AG04450 (cell line): ENCODE data around the gene GJB4. TPM values are rescaled to one million over a fixed set of nuclear protein-coding genes. Genes with fewer than 3 reads are reported as not detected.
"Not testable (repeated sequence)": the region's sequence is repeated elsewhere in the genome, so short reads cannot be mapped to it uniquely, and the experiment has no call there.

Experiments used
- CTCF ChIA-PET: fragments of 300-600, 350-600 bp; formaldehyde crosslinking; extraction: SDS; loops from one replicate; lab custom pipeline; 2022; ENCODE audit warnings: antibody characterized with exemption, inconsistent platforms; lab: Charles Lee
- POLR2A ChIA-PET: fragments of 350-600 bp; formaldehyde crosslinking; extraction: SDS; loops from one replicate; lab custom pipeline; 2021; ENCODE audit warnings: antibody characterized with exemption, inconsistent platforms; lab: Yijun Ruan, JAX
- DNase-seq: peaks from one replicate; pipeline ENCODE4 v3.0.0-alpha.2; 2011; ENCODE audit warnings: low read depth, low spot score
- H3K27ac ChIP-seq: one replicate; pipeline ENCODE4 v1.5.1; 2012; ENCODE audit warnings: low read depth, low read length, control low read depth
- H3K27me3 ChIP-seq: one replicate; pipeline ENCODE4 v1.6.0; 2012; ENCODE audit warnings: low read length; ENCODE audit not compliant: control insufficient read depth, insufficient read depth
- H3K4me3 ChIP-seq: 2 replicates; pipeline ENCODE4 v1.5.1; 2011; ENCODE audit warnings: mild to moderate bottlenecking, low read depth, low read length, control low read depth
- H3K9me3 ChIP-seq: 2 replicates; pipeline ENCODE4 v1.5.1; 2012; ENCODE audit warnings: low read length; ENCODE audit not compliant: control insufficient read depth, insufficient read depth
- CTCF ChIP-seq: IDR thresholded peaks from 2 replicates; pipeline ENCODE4 v1.5.1; 2011; ENCODE audit warnings: low read depth, low read length, control low read depth, inconsistent platforms
- polyA plus RNA-seq: library from polyadenylated mRNA; depleted of rRNA; stranded (reverse); fragments of >200 nt; gene quantifications from 2 replicates; pipeline ENCODE4 v1.2.3, GENCODE V29; 2011

The GJB4 gene
- polyA plus RNA-seq, 1 experiment = not detected

DNA sequence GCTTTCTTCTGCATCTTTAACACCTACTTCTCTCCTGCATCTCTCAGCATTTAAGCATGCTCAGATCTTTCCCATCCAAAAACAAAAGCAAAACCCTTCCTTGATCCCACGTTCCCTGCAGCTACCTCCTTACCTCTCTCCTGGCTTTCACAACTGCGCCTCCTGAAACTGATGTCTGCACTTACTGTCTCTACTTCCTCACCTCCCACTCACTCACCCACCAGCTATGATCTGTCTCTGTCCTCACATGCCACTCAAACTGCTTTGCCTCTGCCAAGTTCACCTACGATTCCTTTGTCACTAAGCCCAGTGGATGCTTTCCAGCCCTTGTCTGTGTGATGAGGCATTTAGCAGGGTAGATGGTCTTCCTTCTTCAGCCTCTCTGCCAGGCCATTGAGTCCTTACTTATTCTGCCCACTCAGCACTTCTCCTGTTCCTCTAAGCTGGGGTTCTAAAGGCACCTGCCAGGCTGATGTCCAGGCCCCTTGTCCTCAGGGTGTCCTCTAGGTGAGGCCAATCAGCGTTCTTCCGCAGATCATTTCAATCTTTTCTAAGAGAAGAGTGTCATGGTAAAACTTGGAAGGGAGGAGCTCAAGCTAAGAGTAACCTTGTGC, 11.5 kb downstream of the GJB4 start:
- ChIA-PET CTCF (no interaction called here), POLR2A (no interaction called here)
- Histone ChIP-seq H3K27me3 (no peaks in the 10 kb centered on the region), H3K27ac (no peak overlapping the region), H3K9me3 (no peaks in the 10 kb centered on the region), H3K4me3 (no peak overlapping the region)
- no peak for TF ChIP-seq CTCF
- no peak for DNase-seq

- POLR2A ChIA-PET = no interaction called here
- no peak overlapping the region for H3K27ac ChIP-seq
- no peak overlapping the region for H3K4me3 ChIP-seq
- DNase-seq = no peak
- H3K27me3 ChIP-seq = peaks cover 2% of the 10 kb centered on the region
- H3K9me3 ChIP-seq = no peaks in the 10 kb centered on the region
- CTCF ChIA-PET = interaction anchor here (1.4 kb wide), 1 partner anchor 29 kb away, joined by 4 read pairs; no protein-coding TSS in a partner anchor
- no peak for TF ChIP-seq CTCF
These were observed 12.2 kb downstream of the GJB4 start for GRCh38 chr1:34771573-34772371.

DNA sequence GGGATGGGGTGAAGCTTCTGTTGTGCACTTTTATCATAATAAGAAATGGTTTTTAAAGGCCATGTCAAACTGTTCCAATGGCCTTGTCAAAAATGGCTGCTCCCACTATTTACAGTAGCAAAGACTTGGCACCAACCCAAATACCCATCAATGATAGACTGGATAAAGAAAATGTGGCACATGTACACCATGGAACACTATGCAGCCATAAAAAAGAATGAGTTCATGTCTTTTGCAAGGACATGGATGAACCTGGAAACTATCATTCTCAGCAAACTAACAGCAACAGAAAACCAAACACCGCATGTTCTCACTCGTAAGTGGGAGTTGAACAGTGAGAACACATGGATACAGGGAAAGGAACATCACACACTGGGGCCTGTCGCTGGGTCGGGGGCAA, 13.6 kb downstream of the GJB4 start:
- H3K27ac ChIP-seq, DNase-seq, H3K27me3 ChIP-seq, H3K9me3 ChIP-seq, POLR2A ChIA-PET, H3K4me3 ChIP-seq: not testable (repeated sequence)
- CTCF ChIA-PET = interaction anchor here (1.4 kb wide), 1 partner anchor 31 kb away, joined by 4 read pairs; no protein-coding TSS in a partner anchor

GRCh38 chr1:34774957-34775356, 15.4 kb downstream of the GJB4 start:
- ChIA-PET CTCF (no interaction called here), POLR2A (no interaction called here)
- Histone ChIP-seq H3K27me3 (peaks cover 12% of the 10 kb centered on the region), H3K27ac (no peak overlapping the region), H3K9me3 (no peaks in the 10 kb centered on the region), H3K4me3 (no peak overlapping the region)
- no peak for TF ChIP-seq CTCF
- no peak for DNase-seq

- Histone ChIP-seq H3K4me3 (no peak overlapping the region), H3K9me3 (no peaks in the 10 kb centered on the region; the same call in 1 of the 2 replicates), H3K27ac (no peak overlapping the region), H3K27me3 (peaks cover 32% of the 10 kb centered on the region)
- no peak for DNase-seq
- POLR2A ChIA-PET = no interaction called here
- no peak for TF ChIP-seq CTCF
- CTCF ChIA-PET = interaction anchor here (1.4 kb wide), 1 partner anchor 34 kb away, joined by 5 read pairs; no protein-coding TSS in a partner anchor
These were observed 17.4 kb downstream of the GJB4 start for GRCh38 chr1:34776911-34777310.
